HL-60 (cell line): Measurements from ENCODE around the gene SDK1.

Experiments used
- GABPA ChIP-seq: IDR thresholded peaks from 2 replicates; pipeline ENCODE4 v1.6.1; 2012; ENCODE audit warnings: low read depth
- POLR2AphosphoS5 ChIP-seq: IDR thresholded peaks from 2 replicates; pipeline ENCODE4 v1.6.1; 2012; ENCODE audit warnings: low read depth
- REST ChIP-seq: IDR thresholded peaks from 2 replicates; pipeline ENCODE4 v1.6.1; 2012; ENCODE audit warnings: low read depth; ENCODE audit not compliant: insufficient replicate concordance
- SPI1 ChIP-seq: IDR thresholded peaks from 2 replicates; pipeline ENCODE4 v1.6.1; 2012; ENCODE audit warnings: low read depth, mild to moderate bottlenecking, borderline replicate concordance
- TF ChIP-seq, protein P1 (sequence below): IDR thresholded peaks from one replicate; pipeline ENCODE4 v1.5.1; 2011; ENCODE audit warnings: low read length, control low read depth, inconsistent platforms; ENCODE audit not compliant: insufficient read depth

GRCh38 chr7:4230352-4230751 is 929.3 kb downstream of the SDK1 start:
- TF ChIP-seq, protein P1, sequence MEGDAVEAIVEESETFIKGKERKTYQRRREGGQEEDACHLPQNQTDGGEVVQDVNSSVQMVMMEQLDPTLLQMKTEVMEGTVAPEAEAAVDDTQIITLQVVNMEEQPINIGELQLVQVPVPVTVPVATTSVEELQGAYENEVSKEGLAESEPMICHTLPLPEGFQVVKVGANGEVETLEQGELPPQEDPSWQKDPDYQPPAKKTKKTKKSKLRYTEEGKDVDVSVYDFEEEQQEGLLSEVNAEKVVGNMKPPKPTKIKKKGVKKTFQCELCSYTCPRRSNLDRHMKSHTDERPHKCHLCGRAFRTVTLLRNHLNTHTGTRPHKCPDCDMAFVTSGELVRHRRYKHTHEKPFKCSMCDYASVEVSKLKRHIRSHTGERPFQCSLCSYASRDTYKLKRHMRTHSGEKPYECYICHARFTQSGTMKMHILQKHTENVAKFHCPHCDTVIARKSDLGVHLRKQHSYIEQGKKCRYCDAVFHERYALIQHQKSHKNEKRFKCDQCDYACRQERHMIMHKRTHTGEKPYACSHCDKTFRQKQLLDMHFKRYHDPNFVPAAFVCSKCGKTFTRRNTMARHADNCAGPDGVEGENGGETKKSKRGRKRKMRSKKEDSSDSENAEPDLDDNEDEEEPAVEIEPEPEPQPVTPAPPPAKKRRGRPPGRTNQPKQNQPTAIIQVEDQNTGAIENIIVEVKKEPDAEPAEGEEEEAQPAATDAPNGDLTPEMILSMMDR: no peak
- TF ChIP-seq POLR2AphosphoS5 (no peak), REST (no peak), GABPA (no peak), SPI1 (no peak)
